Gastrocnemius medialis (tissue), 4 donors: ENCODE data around the gene SSBP4.

Source experiments
- CTCF ChIP-seq, 5 experiments: fragments of 450-650 bp in 3 of 5; fragments of 200-600 bp in 2 of 5; sonication (generic) in 2 of 5; IDR thresholded peaks in 4 of 5; conservative IDR thresholded peaks in 1 of 5; 1 replicate in 4 of 5; 2 replicates in 1 of 5; pipeline ENCODE4 v1.5.1; 2016 to 2019; ENCODE audit warnings: antibody characterized with exemption in 5 of 5, mild to moderate bottlenecking in 3 of 5, moderate library complexity in 3 of 5
- POLR2A ChIP-seq, 2 donors: fragments of 450-650 bp; IDR thresholded peaks; one replicate each; pipeline ENCODE4 v1.6.1; 2017; ENCODE audit warnings: antibody characterized with exemption in 2 of 2, mild to moderate bottlenecking in 2 of 2, moderate library complexity in 2 of 2

- no peak for TF ChIP-seq CTCF (IDR thresholded peaks at IDR 0.05 in 4 of 5, conservative IDR thresholded peaks at IDR 0.05 in 1 of 5)
- TF ChIP-seq POLR2A (IDR thresholded peaks at IDR 0.05) = no peak
Observed at GRCh38 chr19:18433015-18433691, 14.0 kb downstream of the SSBP4 start.
